Stimulated activated naive CD8-positive, alpha-beta T cell treated with anti-CD3 and anti-CD28 coated beads, Interleukin-15, amount 100 ng/mL, for 72 hours (primary cell): ENCODE data around the gene GPBP1.
"Not testable (repeated sequence)": the region's sequence is repeated elsewhere in the genome, so short reads cannot be mapped to it uniquely, and the experiment has no call there.

Experiments
- ATAC-seq: fragments of 150-1000 bp; cut with Tn5 transposase; 2 replicates; pipeline ENCODE4 v1.10.0; 2021; ENCODE audit warnings: mild to moderate bottlenecking, moderate library complexity
- DNase-seq, 2 donors: peaks; one replicate each; pipeline ENCODE4 v3.0.0; 2021 to 2022
- H3K27ac Mint-ChIP-seq, 2 donors: one replicate each; pipeline ENCODE4 v1.8.0; 2022; ENCODE audit warnings: mild to moderate bottlenecking in 2 of 2, mixed read lengths in 2 of 2, moderate library complexity in 2 of 2
- H3K27me3 Mint-ChIP-seq: one replicate; pipeline ENCODE4 v1.8.0; 2022; ENCODE audit warnings: mixed read lengths
- H3K4me1 Mint-ChIP-seq: one replicate; pipeline ENCODE4 v1.8.0; 2022; ENCODE audit warnings: mild to moderate bottlenecking, mixed read lengths
- H3K4me3 Mint-ChIP-seq, 2 donors: one replicate each; pipeline ENCODE4 v1.8.0; 2022; ENCODE audit warnings: mild to moderate bottlenecking in 2 of 2, mixed read lengths in 2 of 2, moderate library complexity in 1 of 2
- H3K9me3 Mint-ChIP-seq, 2 donors: one replicate each; pipeline ENCODE4 v1.8.0; 2022; ENCODE audit warnings: mixed read lengths in 2 of 2

Gene GPBP1

GRCh38 chr5:57309022-57309421, 135.2 kb downstream of the GPBP1 start:
- not testable (repeated sequence) for H3K4me1 Mint-ChIP-seq, H3K4me3 Mint-ChIP-seq, H3K27ac Mint-ChIP-seq, DNase-seq, H3K27me3 Mint-ChIP-seq, ATAC-seq
- H3K9me3 Mint-ChIP-seq: peaks cover 12 to 17% of the 10 kb centered on the region in 2 donors

GRCh38 chr5:57311251-57311650, 137.4 kb downstream of the GPBP1 start:
- no peak overlapping the region for H3K4me3 Mint-ChIP-seq
- DNase-seq (no peak), ATAC-seq (no peak)
- H3K27ac Mint-ChIP-seq: no peak overlapping the region
- H3K27me3 Mint-ChIP-seq: no peaks in the 10 kb centered on the region
- no peaks in the 10 kb centered on the region for H3K4me1 Mint-ChIP-seq
- H3K9me3 Mint-ChIP-seq: peaks cover 11 to 15% of the 10 kb centered on the region in 2 donors

GRCh38 chr5:57311921-57312735, 138.3 kb downstream of the GPBP1 start:
- Mint-ChIP-seq H3K27ac (no peak overlapping the region), H3K9me3 (peaks cover 7 to 9% of the 10 kb centered on the region in 2 donors), H3K4me1 (no peaks in the 10 kb centered on the region), H3K4me3 (no peak overlapping the region), H3K27me3 (no peaks in the 10 kb centered on the region)
- DNase-seq: no peak
- no peak for ATAC-seq

- DNase-seq: no peak
- H3K4me3 Mint-ChIP-seq: no peak overlapping the region
- peak; percentile 28 for ATAC-seq
- H3K4me1 Mint-ChIP-seq: no peaks in the 10 kb centered on the region
- peaks cover 2 to 3% of the 10 kb centered on the region in 2 donors for H3K9me3 Mint-ChIP-seq
- no peaks in the 10 kb centered on the region for H3K27me3 Mint-ChIP-seq
- no peak overlapping the region for H3K27ac Mint-ChIP-seq
Measured at GRCh38 chr5:57313716-57314115, 139.9 kb downstream of the GPBP1 start.
